Neutrophil (primary cell): ENCODE data around the gene NRXN3.

Experiments used
- H3K27ac ChIP-seq: fragments of 200-600 bp; sonication (generic); 2 replicates; pipeline ENCODE4 v1.5.1; 2016; ENCODE audit warnings: mild to moderate bottlenecking, moderate library complexity
- H3K27me3 ChIP-seq: fragments of 200-600 bp; sonication (generic); 2 replicates; pipeline ENCODE4 v1.6.0; 2016; ENCODE audit warnings: mild to moderate bottlenecking
- H3K36me3 ChIP-seq: fragments of 200-600 bp; sonication (generic); 2 replicates; pipeline ENCODE4 v1.5.1; 2017
- H3K4me1 ChIP-seq, 2 experiments: fragments of 200-600 bp in 1 of 2; sonication (generic) in 1 of 2; 1 replicate in 1 of 2; 2 replicates in 1 of 2; pipeline versions ENCODE4 v1.5.1 to v1.6.1; 2013 to 2016; ENCODE audit warnings: low read depth in 1 of 2, low read length in 1 of 2, mild to moderate bottlenecking in 1 of 2, moderate library complexity in 1 of 2; ENCODE audit not compliant: control insufficient read depth in 1 of 2, insufficient read depth in 1 of 2
- H3K4me3 ChIP-seq, 2 experiments: fragments of 200-600 bp in 1 of 2; sonication (generic) in 1 of 2; 1 replicate in 1 of 2; 2 replicates in 1 of 2; pipeline ENCODE4 v1.5.1; 2013 to 2016; ENCODE audit warnings: low read depth in 1 of 2, low read length in 1 of 2, mild to moderate bottlenecking in 1 of 2, moderate library complexity in 1 of 2
- H3K9me3 ChIP-seq: fragments of 200-600 bp; sonication (generic); 2 replicates; pipeline ENCODE4 v1.5.1; 2016
- CTCF ChIP-seq: fragments of 200-600 bp; sonication (generic); IDR thresholded peaks from 2 replicates; pipeline ENCODE4 v1.5.1; 2016; ENCODE audit warnings: antibody characterized with exemption

Gene NRXN3

GRCh38 chr14:78683206-78683605 is 513.0 kb downstream of the NRXN3 start:
- Histone ChIP-seq H3K36me3 (no peaks in the 10 kb centered on the region), H3K4me3 (no peak overlapping the region), H3K27ac (no peak overlapping the region), H3K4me1 (no peaks in the 10 kb centered on the region), H3K9me3 (no peaks in the 10 kb centered on the region), H3K27me3 (no peaks in the 10 kb centered on the region)
- TF ChIP-seq CTCF, result no peak

GRCh38 chr14:78683981-78684380 is 513.8 kb downstream of the NRXN3 start:
- no peaks in the 10 kb centered on the region for H3K36me3 ChIP-seq
- H3K27ac ChIP-seq, result no peak overlapping the region
- H3K4me3 ChIP-seq, result no peak overlapping the region
- no peaks in the 10 kb centered on the region for H3K9me3 ChIP-seq
- no peaks in the 10 kb centered on the region for H3K27me3 ChIP-seq
- TF ChIP-seq CTCF, result no peak
- H3K4me1 ChIP-seq, result no peaks in the 10 kb centered on the region

GRCh38 chr14:78688503-78688902 is 518.3 kb downstream of the NRXN3 start:
- no peak overlapping the region for H3K4me3 ChIP-seq
- no peaks in the 10 kb centered on the region for H3K27me3 ChIP-seq
- no peaks in the 10 kb centered on the region for H3K9me3 ChIP-seq
- H3K27ac ChIP-seq, result no peak overlapping the region
- no peaks in the 10 kb centered on the region for H3K4me1 ChIP-seq
- TF ChIP-seq CTCF, result no peak
- no peaks in the 10 kb centered on the region for H3K36me3 ChIP-seq

GRCh38 chr14:78690836-78691235 is 520.7 kb downstream of the NRXN3 start:
- Histone ChIP-seq H3K4me3 (no peak overlapping the region), H3K4me1 (no peaks in the 10 kb centered on the region), H3K9me3 (no peaks in the 10 kb centered on the region), H3K36me3 (no peaks in the 10 kb centered on the region), H3K27ac (no peak overlapping the region), H3K27me3 (no peaks in the 10 kb centered on the region)
- no peak for TF ChIP-seq CTCF

GRCh38 chr14:78697341-78697740 is 527.2 kb downstream of the NRXN3 start:
- no peaks in the 10 kb centered on the region for H3K4me1 ChIP-seq
- no peaks in the 10 kb centered on the region for H3K27me3 ChIP-seq
- no peaks in the 10 kb centered on the region for H3K36me3 ChIP-seq
- no peak overlapping the region for H3K4me3 ChIP-seq
- no peak for TF ChIP-seq CTCF
- H3K9me3 ChIP-seq, result no peaks in the 10 kb centered on the region
- H3K27ac ChIP-seq, result no peak overlapping the region

GRCh38 chr14:78698991-78699390 is 528.8 kb downstream of the NRXN3 start:
- no peak overlapping the region for H3K4me3 ChIP-seq
- no peak for TF ChIP-seq CTCF
- H3K9me3 ChIP-seq, result no peaks in the 10 kb centered on the region
- no peaks in the 10 kb centered on the region for H3K36me3 ChIP-seq
- no peaks in the 10 kb centered on the region for H3K27me3 ChIP-seq
- H3K27ac ChIP-seq, result no peak overlapping the region
- H3K4me1 ChIP-seq, result no peaks in the 10 kb centered on the region
